Lower leg skin (tissue), 3 donors: ENCODE results near the gene ORC5.

ENCODE experiments used
- CTCF ChIP-seq, 3 donors: fragments of 450-650 bp; IDR thresholded peaks; one replicate each; pipeline ENCODE4 v1.5.1; 2016; ENCODE audit warnings: antibody characterized with exemption in 3 of 3, mild to moderate bottlenecking in 3 of 3, moderate library complexity in 2 of 3
- POLR2A ChIP-seq, 2 donors: fragments of 450-650 bp; IDR thresholded peaks; one replicate each; pipeline ENCODE4 v1.6.1; 2016 to 2017; ENCODE audit warnings: antibody characterized with exemption in 2 of 2, mild to moderate bottlenecking in 1 of 2, moderate library complexity in 1 of 2

GRCh38 chr7:104196161-104196560 is 11.7 kb downstream of the ORC5 start:
- TF ChIP-seq CTCF (IDR thresholded peaks at IDR 0.05) (no peak), POLR2A (IDR thresholded peaks at IDR 0.05) (no peak)
